Panc1 (cell line): Measurements from ENCODE around the gene PAFAH1B1. TPM values are rescaled to one million over a fixed set of nuclear protein-coding genes. Genes with fewer than 3 reads are reported as not detected.

Source experiments
- ATAC-seq: fragments of 200-7000 bp; cut with Tn5 transposase; 2 replicates; pipeline ENCODE4 v1.9.1; 2020; ENCODE audit warnings: mild to moderate bottlenecking, moderate library complexity
- BruUV-seq: library from RNA; stranded (reverse); fragments of 400-500 nt; replicated peaks from 2 replicates; lab custom pipeline; 2021; lab: Mats Ljungman, UMichigan
- CTCF ChIA-PET: fragments of 300-600 bp; sonication (Branson Sonifier 250); formaldehyde crosslinking; loops from one replicate; lab custom pipeline; 2022; ENCODE audit warnings: antibody characterized with exemption; lab: Charles Lee
- POLR2A ChIA-PET: fragments of 300-600 bp; sonication (Branson Sonifier 250); formaldehyde crosslinking; loops from one replicate; lab custom pipeline; 2022; ENCODE audit warnings: antibody characterized with exemption; lab: Charles Lee
- DNase-seq: peaks from one replicate; pipeline ENCODE4 v3.0.0-alpha.2; 2010; ENCODE audit warnings: low read depth, low spot score
- H3K27ac ChIP-seq: 2 replicates; pipeline ENCODE4 v1.5.1; 2011; ENCODE audit warnings: mild to moderate bottlenecking, low read length, inconsistent platforms
- H3K27me3 ChIP-seq: fragments of 200-500 bp; sonication (Bioruptor generic); 2 replicates; pipeline ENCODE4 v1.6.0; 2014; ENCODE audit warnings: low read length, inconsistent platforms; ENCODE audit not compliant: control insufficient read depth, insufficient read depth
- H3K36me3 ChIP-seq: fragments of 200-500 bp; sonication (Bioruptor generic); 2 replicates; pipeline ENCODE4 v1.5.1; 2014; ENCODE audit warnings: inconsistent platforms, mild to moderate bottlenecking, low read length, moderate library complexity; ENCODE audit not compliant: control insufficient read depth, insufficient read depth
- H3K4me1 ChIP-seq: 2 replicates; pipeline ENCODE4 v1.5.1; 2011; ENCODE audit warnings: inconsistent platforms, mild to moderate bottlenecking, low read length, moderate library complexity; ENCODE audit not compliant: control insufficient read depth, insufficient read depth
- H3K4me3 ChIP-seq, 2 experiments: 2 replicates each; pipeline ENCODE4 v1.5.1; 2011 to 2012; ENCODE audit warnings: low read depth in 2 of 2, low read length in 2 of 2, mild to moderate bottlenecking in 2 of 2, inconsistent platforms in 1 of 2, moderate library complexity in 1 of 2
- H3K9me3 ChIP-seq: fragments of 200-500 bp; sonication (Bioruptor generic); 2 replicates; pipeline ENCODE4 v1.5.1; 2014; ENCODE audit warnings: low read depth, mild to moderate bottlenecking, inconsistent platforms, low read length, moderate library complexity; ENCODE audit not compliant: control insufficient read depth, insufficient read depth
- POLR2AphosphoS5 ChIP-seq: IDR thresholded peaks from 2 replicates; pipeline ENCODE4 v1.6.1; 2012; ENCODE audit warnings: mild to moderate bottlenecking, low read depth, low read length, moderate library complexity
- SIN3A ChIP-seq: IDR thresholded peaks from 2 replicates; pipeline ENCODE4 v1.6.1; 2012; ENCODE audit warnings: low read depth, mild to moderate bottlenecking, low read length, moderate library complexity, borderline replicate concordance; ENCODE audit not compliant: insufficient read depth
- TCF7L2 ChIP-seq: IDR thresholded peaks from 2 replicates; pipeline ENCODE4 v1.6.1; 2011; ENCODE audit warnings: mild to moderate bottlenecking, low read depth, low read length, inconsistent platforms
- in situ Hi-C: cut with HindIII; loops from 2 replicates; pipeline ENCODE4 v1.10.0; 2016; ENCODE audit warnings: low sequenced_read_pairs, low pct_unique_long_range_greater_than_20kb
- intact Hi-C: fragments of 100-400 bp; cut with micrococcal nuclease; formaldehyde crosslinking; loops from one replicate; pipeline ENCODE4 v1.10.0; 2022; ENCODE audit not compliant: unreplicated experiment
- total RNA-seq: library from RNA; stranded (reverse); gene quantifications from one replicate; pipeline ENCODE4 v1.2.1, GENCODE V29; 2021; ENCODE audit not compliant: unreplicated experiment
- TF ChIP-seq, protein P1 (sequence below): fragments of 450-650 bp; IDR thresholded peaks from 2 replicates; pipeline ENCODE4 v1.5.1; 2017; ENCODE audit warnings: mild to moderate bottlenecking
- TF ChIP-seq, protein P2 (sequence below), 2 experiments: IDR thresholded peaks; 2 replicates each; pipeline ENCODE4 v1.6.1; 2011 to 2012; ENCODE audit warnings: low read depth in 2 of 2, control low read depth in 1 of 2, low read length in 1 of 2, mild to moderate bottlenecking in 1 of 2, moderate library complexity in 1 of 2; ENCODE audit not compliant: insufficient read depth in 1 of 2

Gene PAFAH1B1
- total RNA-seq, 1 experiment from 2014 or later: 120 TPM

DNA sequence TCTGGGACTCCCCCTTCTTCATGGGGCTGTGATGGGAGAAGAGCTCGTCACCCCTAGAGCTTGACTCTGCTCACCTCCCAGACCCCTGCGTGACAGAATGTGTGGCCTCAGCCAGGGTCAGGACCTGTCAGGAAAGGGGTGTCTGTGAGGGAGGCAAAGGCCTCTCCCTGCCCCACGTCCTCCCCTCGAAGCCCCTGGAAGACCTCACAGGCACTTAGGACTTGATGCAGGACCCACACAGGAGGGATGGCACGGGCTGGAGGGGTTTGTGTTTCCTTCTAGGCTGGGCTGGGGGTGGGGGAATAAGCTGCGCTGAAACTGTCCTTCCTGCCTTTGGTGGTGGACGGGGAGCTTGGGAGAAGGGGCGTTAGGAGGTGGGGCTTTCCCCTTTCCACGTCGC lies 129.2 kb downstream of the PAFAH1B1 start:
- no peak for DNase-seq
- ChIA-PET CTCF (no interaction called here), POLR2A (no interaction called here)
- TF ChIP-seq POLR2AphosphoS5 (no peak), TCF7L2 (no peak), SIN3A (no peak)
- TF ChIP-seq, protein P1, sequence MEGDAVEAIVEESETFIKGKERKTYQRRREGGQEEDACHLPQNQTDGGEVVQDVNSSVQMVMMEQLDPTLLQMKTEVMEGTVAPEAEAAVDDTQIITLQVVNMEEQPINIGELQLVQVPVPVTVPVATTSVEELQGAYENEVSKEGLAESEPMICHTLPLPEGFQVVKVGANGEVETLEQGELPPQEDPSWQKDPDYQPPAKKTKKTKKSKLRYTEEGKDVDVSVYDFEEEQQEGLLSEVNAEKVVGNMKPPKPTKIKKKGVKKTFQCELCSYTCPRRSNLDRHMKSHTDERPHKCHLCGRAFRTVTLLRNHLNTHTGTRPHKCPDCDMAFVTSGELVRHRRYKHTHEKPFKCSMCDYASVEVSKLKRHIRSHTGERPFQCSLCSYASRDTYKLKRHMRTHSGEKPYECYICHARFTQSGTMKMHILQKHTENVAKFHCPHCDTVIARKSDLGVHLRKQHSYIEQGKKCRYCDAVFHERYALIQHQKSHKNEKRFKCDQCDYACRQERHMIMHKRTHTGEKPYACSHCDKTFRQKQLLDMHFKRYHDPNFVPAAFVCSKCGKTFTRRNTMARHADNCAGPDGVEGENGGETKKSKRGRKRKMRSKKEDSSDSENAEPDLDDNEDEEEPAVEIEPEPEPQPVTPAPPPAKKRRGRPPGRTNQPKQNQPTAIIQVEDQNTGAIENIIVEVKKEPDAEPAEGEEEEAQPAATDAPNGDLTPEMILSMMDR: no peak
- TF ChIP-seq, protein P2, sequence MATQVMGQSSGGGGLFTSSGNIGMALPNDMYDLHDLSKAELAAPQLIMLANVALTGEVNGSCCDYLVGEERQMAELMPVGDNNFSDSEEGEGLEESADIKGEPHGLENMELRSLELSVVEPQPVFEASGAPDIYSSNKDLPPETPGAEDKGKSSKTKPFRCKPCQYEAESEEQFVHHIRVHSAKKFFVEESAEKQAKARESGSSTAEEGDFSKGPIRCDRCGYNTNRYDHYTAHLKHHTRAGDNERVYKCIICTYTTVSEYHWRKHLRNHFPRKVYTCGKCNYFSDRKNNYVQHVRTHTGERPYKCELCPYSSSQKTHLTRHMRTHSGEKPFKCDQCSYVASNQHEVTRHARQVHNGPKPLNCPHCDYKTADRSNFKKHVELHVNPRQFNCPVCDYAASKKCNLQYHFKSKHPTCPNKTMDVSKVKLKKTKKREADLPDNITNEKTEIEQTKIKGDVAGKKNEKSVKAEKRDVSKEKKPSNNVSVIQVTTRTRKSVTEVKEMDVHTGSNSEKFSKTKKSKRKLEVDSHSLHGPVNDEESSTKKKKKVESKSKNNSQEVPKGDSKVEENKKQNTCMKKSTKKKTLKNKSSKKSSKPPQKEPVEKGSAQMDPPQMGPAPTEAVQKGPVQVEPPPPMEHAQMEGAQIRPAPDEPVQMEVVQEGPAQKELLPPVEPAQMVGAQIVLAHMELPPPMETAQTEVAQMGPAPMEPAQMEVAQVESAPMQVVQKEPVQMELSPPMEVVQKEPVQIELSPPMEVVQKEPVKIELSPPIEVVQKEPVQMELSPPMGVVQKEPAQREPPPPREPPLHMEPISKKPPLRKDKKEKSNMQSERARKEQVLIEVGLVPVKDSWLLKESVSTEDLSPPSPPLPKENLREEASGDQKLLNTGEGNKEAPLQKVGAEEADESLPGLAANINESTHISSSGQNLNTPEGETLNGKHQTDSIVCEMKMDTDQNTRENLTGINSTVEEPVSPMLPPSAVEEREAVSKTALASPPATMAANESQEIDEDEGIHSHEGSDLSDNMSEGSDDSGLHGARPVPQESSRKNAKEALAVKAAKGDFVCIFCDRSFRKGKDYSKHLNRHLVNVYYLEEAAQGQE (IDR thresholded peaks at IDR 0.05; ENCODE audit: insufficient read depth in 1 of 2, low read depth in 2 of 2, low read length in 1 of 2): no peak
- Histone ChIP-seq H3K9me3 (no peaks in the 10 kb centered on the region), H3K27ac (no peak overlapping the region), H3K36me3 (no peaks in the 10 kb centered on the region), H3K4me1 (no peaks in the 10 kb centered on the region), H3K4me3 (no peak overlapping the region), H3K27me3 (no peaks in the 10 kb centered on the region)
- BruUV-seq: no TSS peak
- in situ Hi-C loops: no loop called here
- ATAC-seq: no peak
- intact Hi-C loops: no loop called here

- POLR2A ChIA-PET: no interaction called here
- ATAC-seq (no peak), DNase-seq (no peak)
- intact Hi-C loops: no loop called here
- TF ChIP-seq POLR2AphosphoS5 (no peak), TCF7L2 (no peak), SIN3A (no peak)
- TF ChIP-seq, protein P1: no peak
- TF ChIP-seq, protein P2 (IDR thresholded peaks at IDR 0.05; ENCODE audit: insufficient read depth in 1 of 2, low read depth in 2 of 2, low read length in 1 of 2): no peak
- Histone ChIP-seq H3K27ac (no peak overlapping the region), H3K9me3 (no peaks in the 10 kb centered on the region), H3K4me1 (no peaks in the 10 kb centered on the region), H3K4me3 (no peak overlapping the region), H3K27me3 (no peaks in the 10 kb centered on the region), H3K36me3 (no peaks in the 10 kb centered on the region)
- CTCF ChIA-PET: no interaction called here
- no TSS peak for BruUV-seq
- in situ Hi-C loops: no loop called here
These were observed 130.1 kb downstream of the PAFAH1B1 start for GRCh38 chr17:2723505-2723996.
